Endothelial cell of umbilical vein (primary cell): Measurements from ENCODE around the gene DGKD.

Experiments
- CTCF ChIP-seq, 2 donors: IDR thresholded peaks; 1 replicate in 1 of 2; 2 replicates in 1 of 2; pipeline ENCODE4 v1.5.1; 2011; ENCODE audit warnings: low read length in 2 of 2, mild to moderate bottlenecking in 2 of 2, moderate library complexity in 2 of 2, control low read depth in 1 of 2, inconsistent platforms in 1 of 2, low read depth in 1 of 2; ENCODE audit not compliant: insufficient read depth in 1 of 2; ENCODE audit errors: extremely low read depth in 1 of 2
- EZH2 ChIP-seq: IDR thresholded peaks from 2 replicates; pipeline ENCODE4 v1.6.1; 2012; ENCODE audit warnings: borderline replicate concordance, low read depth, mild to moderate bottlenecking, moderate library complexity, low read length, inconsistent platforms; ENCODE audit not compliant: severe bottlenecking
- MAX ChIP-seq: IDR thresholded peaks from 2 replicates; pipeline ENCODE4 v1.6.1; 2011; ENCODE audit not compliant: insufficient read depth, insufficient read length
- MYC ChIP-seq: IDR thresholded peaks from one replicate; pipeline ENCODE4 v1.6.1; 2011; ENCODE audit warnings: mild to moderate bottlenecking, low read depth, low read length
- POLR2A ChIP-seq: IDR thresholded peaks from 2 replicates; pipeline ENCODE4 v1.6.1; 2012; ENCODE audit warnings: low read depth, mild to moderate bottlenecking, control low read depth, low read length
- POLR2AphosphoS5 ChIP-seq: IDR thresholded peaks from 2 replicates; pipeline ENCODE4 v1.6.1; 2012; ENCODE audit warnings: low read depth, mild to moderate bottlenecking, control low read depth, low read length, moderate library complexity; ENCODE audit not compliant: insufficient read depth

- TF ChIP-seq POLR2AphosphoS5 (no peak), CTCF (IDR thresholded peaks at IDR 0.05; ENCODE audit: extremely low read depth in 1 of 2, insufficient read depth in 1 of 2, low read depth in 1 of 2, low read length in 2 of 2) (no peak), MAX (no peak), POLR2A (no peak), MYC (no peak), EZH2 (no peak)
These were observed 81.3 kb downstream of the DGKD start for GRCh38 chr2:233435436-233436190.
